HepG2 (cell line): ENCODE data around the gene ADAMTS8. TPM values are rescaled to one million over a fixed set of nuclear protein-coding genes. Genes with fewer than 3 reads are reported as not detected.

Source experiments
- ATAC-seq: fragments of 200-7000 bp; cut with Tn5 transposase; 3 replicates; pipeline ENCODE4 v1.9.1; 2020; ENCODE audit warnings: mild to moderate bottlenecking, moderate library complexity
- BruUV-seq: library from RNA; stranded (reverse); fragments of 400-500 nt; replicated peaks from 2 replicates; lab custom pipeline; 2021; lab: Mats Ljungman, UMichigan
- CTCF ChIA-PET: fragments of 300-600 bp; formaldehyde crosslinking; extraction: SDS; loops from one replicate; lab custom pipeline; 2021; ENCODE audit warnings: low total read pairs, inconsistent platforms, low intra/inter-chr PET ratio; lab: Yijun Ruan, JAX
- POLR2A ChIA-PET: fragments of 350-600 bp; sonication (Branson Sonifier 250); formaldehyde crosslinking; loops from one replicate; lab custom pipeline; 2020; ENCODE audit warnings: antibody characterized with exemption, inconsistent platforms; lab: Yijun Ruan, JAX
- DNase-seq: peaks from one replicate; pipeline ENCODE4 v3.0.0-alpha.2; 2015; ENCODE audit warnings: low spot score
- FAIRE-seq: peaks from 3 replicates; lab custom pipeline; 2011; peaks lifted over from hg19 to GRCh38; lab: Jason Lieb, UNC
- H2AFZ ChIP-seq: one replicate; pipeline ENCODE4 v1.6.1; 2011; ENCODE audit warnings: low read length, inconsistent platforms
- H3K27ac ChIP-seq: fragments of 300-600 bp; 3 replicates; pipeline ENCODE4 v1.8.0; 2011; ENCODE audit warnings: mixed run types, mild to moderate bottlenecking, mixed read lengths, low read length, inconsistent platforms; ENCODE audit not compliant: insufficient read depth; ENCODE audit errors: extremely low read length
- H3K27me3 ChIP-seq, 2 experiments: fragments of 200-600 bp in 1 of 2; 2 replicates in 1 of 2; 3 replicates in 1 of 2; pipeline versions ENCODE4 v1.6.0 to v1.8.0; 2011; ENCODE audit warnings: low read length in 2 of 2, mild to moderate bottlenecking in 2 of 2, moderate library complexity in 2 of 2, inconsistent platforms in 1 of 2; ENCODE audit not compliant: insufficient read depth in 2 of 2, control insufficient read depth in 1 of 2
- H3K36me3 ChIP-seq, 2 experiments: fragments of 200-600 bp in 1 of 2; replicated peaks in 1 of 2; 2 replicates in 1 of 2; 3 replicates in 1 of 2; pipeline versions ENCODE4 v1.5.1 to v1.8.0; 2011; ENCODE audit warnings: low read length in 2 of 2, inconsistent platforms in 1 of 2; ENCODE audit not compliant: insufficient read depth in 2 of 2, control insufficient read depth in 1 of 2
- H3K4me1 ChIP-seq: 2 replicates; pipeline ENCODE4 v1.5.1; 2012; ENCODE audit warnings: low read length, inconsistent platforms; ENCODE audit not compliant: insufficient read depth
- H3K4me2 ChIP-seq: 2 replicates; pipeline ENCODE4 v1.6.0; 2011; ENCODE audit warnings: low read depth, low read length, inconsistent platforms
- H3K4me3 ChIP-seq, 3 experiments: fragments of 200-600 bp in 1 of 3; sonication (generic), shearing (Covaris generic) in 1 of 3; replicated peaks in 1 of 3; 2 replicates each; pipeline ENCODE4 v1.5.1; 2011 to 2016; ENCODE audit warnings: low read length in 3 of 3, inconsistent platforms in 2 of 3, low read depth in 2 of 3, mild to moderate bottlenecking in 2 of 3, control low read depth in 1 of 3, mixed read lengths in 1 of 3; ENCODE audit not compliant: insufficient read depth in 1 of 3
- H3K79me2 ChIP-seq: one replicate; pipeline ENCODE4 v1.6.1; 2011; ENCODE audit warnings: low read length, inconsistent platforms; ENCODE audit not compliant: insufficient read depth
- H3K9ac ChIP-seq: 2 replicates; pipeline ENCODE4 v1.6.0; 2011; ENCODE audit warnings: mild to moderate bottlenecking, low read depth, low read length, inconsistent platforms; ENCODE audit not compliant: insufficient read depth
- H3K9me3 ChIP-seq: 2 replicates; pipeline ENCODE4 v1.5.1; 2012; ENCODE audit warnings: mild to moderate bottlenecking, low read length
- H4K20me1 ChIP-seq: 2 replicates; pipeline ENCODE4 v1.6.0; 2011; ENCODE audit warnings: inconsistent platforms, mild to moderate bottlenecking, low read length, moderate library complexity; ENCODE audit not compliant: insufficient read depth
- BCLAF1 ChIP-seq: fragments of 450-650 bp; IDR thresholded peaks from 2 replicates; pipeline ENCODE4 v1.6.1; 2017; ENCODE audit warnings: mild to moderate bottlenecking
- HMGA1 ChIP-seq: sonication (generic); formaldehyde crosslinking; conservative IDR thresholded peaks from 2 replicates; pipeline ENCODE4 v1.4.0; 2020; ENCODE audit warnings: missing genetic modification reagents
- IRF2 ChIP-seq: IDR thresholded peaks from 2 replicates; pipeline ENCODE4 v1.6.1; 2018; ENCODE audit warnings: missing genetic modification reagents, missing compliant biosample characterization
- SRSF9 ChIP-seq: fragments of 200-400 bp; formaldehyde crosslinking; IDR thresholded peaks from 2 replicates; pipeline ENCODE4 v1.6.1; 2018; ENCODE audit warnings: borderline replicate concordance, mild to moderate bottlenecking, low read depth, low read length; ENCODE audit not compliant: insufficient read depth, poor library complexity, severe bottlenecking
- TRIM24 ChIP-seq: sonication (generic); formaldehyde crosslinking; IDR thresholded peaks from 2 replicates; pipeline ENCODE4 v1.8.0; 2022; ENCODE audit warnings: mild to moderate bottlenecking, missing genetic modification reagents
- ZBED4 ChIP-seq: sonication (generic); formaldehyde crosslinking; IDR thresholded peaks from 2 replicates; pipeline ENCODE4 v1.4.0; 2020; ENCODE audit warnings: missing genetic modification reagents, borderline replicate concordance
- ZNF564 ChIP-seq: sonication (generic); formaldehyde crosslinking; IDR thresholded peaks from 2 replicates; pipeline ENCODE4 v1.8.1; 2023; ENCODE audit warnings: mild to moderate bottlenecking, missing genetic modification reagents
- ZNF687 ChIP-seq: sonication (generic); formaldehyde crosslinking; IDR thresholded peaks from 2 replicates; pipeline ENCODE4 v1.5.1; 2020; ENCODE audit warnings: mild to moderate bottlenecking, missing genetic modification reagents, moderate library complexity
- ZNF746 ChIP-seq: sonication (generic); formaldehyde crosslinking; IDR thresholded peaks from 2 replicates; pipeline ENCODE4 v1.8.0; 2022; ENCODE audit warnings: mild to moderate bottlenecking, missing genetic modification reagents
- WGBS: methylation state at CpG from one replicate; pipeline ENCODE4 v1.1.6; 2017; ENCODE audit warnings: low lambda C conversion rate; 5-methylcytosine and 5-hydroxymethylcytosine counted together
- in situ Hi-C: cut with HindIII; loops from 2 replicates; pipeline ENCODE4 v1.10.0; 2017; ENCODE audit warnings: low pct_unique_long_range_greater_than_20kb; ENCODE audit not compliant: extremely low pct_ligation_motif_present
- intact Hi-C: fragments of 100-400 bp; cut with micrococcal nuclease; formaldehyde crosslinking; loops from one replicate; pipeline ENCODE4 v1.10.0; 2022; ENCODE audit not compliant: unreplicated experiment
- polyA plus RNA-seq, 8 experiments: library from polyadenylated mRNA; depleted of rRNA in 3 of 8; stranded (reverse) in 7 of 8; unstranded in 1 of 8; fragments of >200 nt; fragmentation: Illumina TruSeq in 4 of 8; extraction: Trizol in 4 of 8; gene quantifications; 2 replicates each; pipeline versions ENCODE4 v1.2.1 to v1.2.3, GENCODE V29; 2011 to 2016; ENCODE audit warnings: low read depth in 4 of 8, missing spikeins in 1 of 8, mixed read lengths in 1 of 8; ENCODE audit not compliant: insufficient read depth in 1 of 8
- total RNA-seq, 5 experiments: library from RNA; depleted of rRNA; stranded (reverse); fragments of >200 nt; fragmentation: Illumina TruSeq; extraction: Trizol; gene quantifications; 2 replicates each; pipeline ENCODE4 v1.2.3, GENCODE V29; 2016; ENCODE audit warnings: low read depth in 1 of 5

The ADAMTS8 gene
- total and polyA plus RNA-seq, 2 of the 13 experiments (the other 11 are each of a cell fraction or from before 2014, with no cell fraction given) = not detected

GRCh38 chr11:130391711-130392110 is 36.7 kb downstream of the ADAMTS8 start:
- H3K9ac ChIP-seq = no peak overlapping the region
- FAIRE-seq = no peak
- peaks cover 0 to 4% of the 10 kb centered on the region in 2 experiments; a peak in 2 of 5 replicates for H3K27me3 ChIP-seq
- in situ Hi-C loops (loop anchor here (10.0 kb wide), 1 partner anchor 177 kb away; no protein-coding TSS in a partner anchor), intact Hi-C loops (loop anchor here (5.0 kb wide), 1 partner anchor 179 kb away; no protein-coding TSS in a partner anchor)
- H4K20me1 ChIP-seq = no peaks in the 10 kb centered on the region
- POLR2A ChIA-PET = no interaction called here
- CTCF ChIA-PET = no interaction called here
- DNase-seq = no peak
- H3K36me3 ChIP-seq = no peaks in the 10 kb centered on the region
- H3K27ac ChIP-seq = no peak overlapping the region
- peaks cover 26% of the 10 kb centered on the region for H3K4me1 ChIP-seq
- ATAC-seq = no peak
- no peak overlapping the region for H3K4me2 ChIP-seq
- no peak overlapping the region for H3K4me3 ChIP-seq
- BruUV-seq = no TSS peak
- 40% methylated on average over 8 of the region's 8 CpGs for WGBS
- H3K9me3 ChIP-seq = no peaks in the 10 kb centered on the region
- H2AFZ ChIP-seq = no peak overlapping the region
- H3K79me2 ChIP-seq = no peaks in the 10 kb centered on the region
- no peak for TF ChIP-seq HMGA1 (CRISPR knock-in tag)
- no peak for TF ChIP-seq ZBED4 (CRISPR knock-in tag)
- no peak for TF ChIP-seq ZNF687 (CRISPR knock-in tag)
- TF ChIP-seq ZNF564 = no peak
- no peak for TF ChIP-seq ZNF746 (CRISPR knock-in tag)
- no peak for TF ChIP-seq TRIM24 (CRISPR knock-in tag)
- no peak for TF ChIP-seq IRF2 (CRISPR knock-in tag)
- no peak for TF ChIP-seq BCLAF1
- no peak for TF ChIP-seq SRSF9
